HepG2 (cell line): ENCODE measurements around the gene SLC22A23. TPM values are rescaled to one million over a fixed set of nuclear protein-coding genes. Genes with fewer than 3 reads are reported as not detected.

Source experiments
- CREB3 ChIP-seq: sonication (generic); formaldehyde crosslinking; IDR thresholded peaks from 2 replicates; pipeline ENCODE4 v1.5.0; 2020; ENCODE audit warnings: missing genetic modification reagents
- DNMT1 ChIP-seq: sonication (generic); formaldehyde crosslinking; IDR thresholded peaks from 2 replicates; pipeline ENCODE4 v1.5.1; 2020; ENCODE audit warnings: mild to moderate bottlenecking, missing genetic modification reagents
- FOXJ3 ChIP-seq: sonication (generic); formaldehyde crosslinking; IDR thresholded peaks from 2 replicates; pipeline ENCODE4 v1.4.0; 2020; ENCODE audit warnings: missing genetic modification reagents, mild to moderate bottlenecking, borderline replicate concordance
- HOXA9 ChIP-seq: sonication (generic); formaldehyde crosslinking; IDR thresholded peaks from 2 replicates; pipeline ENCODE4 v1.8.1; 2022; ENCODE audit warnings: missing genetic modification reagents, mild to moderate bottlenecking, moderate library complexity, borderline replicate concordance
- KAT8 ChIP-seq: IDR thresholded peaks from 2 replicates; pipeline ENCODE4 v1.6.1; 2016; ENCODE audit warnings: missing genetic modification reagents, missing compliant biosample characterization
- PAF1 ChIP-seq: IDR thresholded peaks from 2 replicates; pipeline ENCODE4 v1.6.1; 2016; ENCODE audit warnings: missing genetic modification reagents, missing compliant biosample characterization
- SP1 ChIP-seq, 2 experiments: fragments of 450-650 bp in 1 of 2; sonication (generic) in 1 of 2; formaldehyde crosslinking in 1 of 2; IDR thresholded peaks; 2 replicates each; pipeline versions ENCODE4 v1.4.0 to v1.6.1; 2016 to 2020; ENCODE audit warnings: missing genetic modification reagents in 1 of 2
- TEAD2 ChIP-seq: sonication (generic); formaldehyde crosslinking; IDR thresholded peaks from 2 replicates; pipeline ENCODE4 v1.9.0; 2021; ENCODE audit warnings: missing genetic modification reagents
- U2AF2 ChIP-seq: fragments of 200-400 bp; formaldehyde crosslinking; IDR thresholded peaks from 2 replicates; pipeline ENCODE4 v1.6.1; 2017; ENCODE audit warnings: low read depth, mild to moderate bottlenecking, low read length
- ZBTB38 ChIP-seq: sonication (generic); formaldehyde crosslinking; IDR thresholded peaks from 2 replicates; pipeline ENCODE4 v1.5.1; 2020; ENCODE audit warnings: mild to moderate bottlenecking, missing genetic modification reagents
- ZFP91 ChIP-seq: sonication (generic); formaldehyde crosslinking; IDR thresholded peaks from 2 replicates; pipeline ENCODE4 v1.9.0; 2022; ENCODE audit warnings: missing genetic modification reagents, mild to moderate bottlenecking, borderline replicate concordance
- ZNF180 ChIP-seq: sonication (generic); formaldehyde crosslinking; IDR thresholded peaks from 2 replicates; pipeline ENCODE4 v1.4.0; 2020; ENCODE audit warnings: low read depth, missing genetic modification reagents, borderline replicate concordance
- ZNF878 ChIP-seq: sonication (generic); formaldehyde crosslinking; IDR thresholded peaks from 2 replicates; pipeline ENCODE4 v1.8.1; 2023; ENCODE audit warnings: mild to moderate bottlenecking, missing genetic modification reagents, moderate library complexity
- polyA plus RNA-seq, 8 experiments: library from polyadenylated mRNA; depleted of rRNA in 3 of 8; stranded (reverse) in 7 of 8; unstranded in 1 of 8; fragments of >200 nt; fragmentation: Illumina TruSeq in 4 of 8; extraction: Trizol in 4 of 8; gene quantifications; 2 replicates each; pipeline versions ENCODE4 v1.2.1 to v1.2.3, GENCODE V29; 2011 to 2016; ENCODE audit warnings: low read depth in 4 of 8, missing spikeins in 1 of 8, mixed read lengths in 1 of 8; ENCODE audit not compliant: insufficient read depth in 1 of 8
- total RNA-seq, 5 experiments: library from RNA; depleted of rRNA; stranded (reverse); fragments of >200 nt; fragmentation: Illumina TruSeq; extraction: Trizol; gene quantifications; 2 replicates each; pipeline ENCODE4 v1.2.3, GENCODE V29; 2016; ENCODE audit warnings: low read depth in 1 of 5
- TF ChIP-seq, protein P1 (sequence below): sonication (generic); formaldehyde crosslinking; IDR thresholded peaks from 2 replicates; pipeline ENCODE4 v1.4.0; 2020; ENCODE audit warnings: missing genetic modification reagents, borderline replicate concordance
- TF ChIP-seq, protein P2 (sequence below): sonication (generic); formaldehyde crosslinking; IDR thresholded peaks from 2 replicates; pipeline ENCODE4 v1.5.1; 2020; ENCODE audit warnings: mild to moderate bottlenecking, missing genetic modification reagents, moderate library complexity
- TF ChIP-seq, protein P3 (sequence below): sonication (generic); formaldehyde crosslinking; IDR thresholded peaks from 2 replicates; pipeline ENCODE4 v1.5.1; 2020; ENCODE audit warnings: missing genetic modification reagents, mild to moderate bottlenecking, borderline replicate concordance

The SLC22A23 gene
- total and polyA plus RNA-seq, 2 of the 13 experiments (the other 11 are each of a cell fraction or from before 2014, with no cell fraction given), result 11.8 to 17.5 TPM

- TF ChIP-seq CREB3 (CRISPR knock-in tag) (no peak), SP1 (IDR thresholded peaks at IDR 0.05) (no peak), SP1 (CRISPR knock-in tag; IDR thresholded peaks at IDR 0.05) (no peak), FOXJ3 (0 out of 2 replicates have a peak, but pooled peaks have one; percentile 53), U2AF2 (no peak), ZBTB38 (CRISPR knock-in tag) (no peak), ZFP91 (CRISPR knock-in tag) (no peak), PAF1 (CRISPR knock-in tag) (no peak), ZNF180 (CRISPR knock-in tag) (no peak), HOXA9 (CRISPR knock-in tag) (no peak), KAT8 (CRISPR knock-in tag) (peak; percentile 41; the same call in 1 of the 2 replicates), ZNF878 (CRISPR knock-in tag) (0 out of 2 replicates have a peak, but pooled peaks have one; percentile 51), DNMT1 (no peak), TEAD2 (CRISPR knock-in tag) (no peak)
- TF ChIP-seq, protein P1, sequence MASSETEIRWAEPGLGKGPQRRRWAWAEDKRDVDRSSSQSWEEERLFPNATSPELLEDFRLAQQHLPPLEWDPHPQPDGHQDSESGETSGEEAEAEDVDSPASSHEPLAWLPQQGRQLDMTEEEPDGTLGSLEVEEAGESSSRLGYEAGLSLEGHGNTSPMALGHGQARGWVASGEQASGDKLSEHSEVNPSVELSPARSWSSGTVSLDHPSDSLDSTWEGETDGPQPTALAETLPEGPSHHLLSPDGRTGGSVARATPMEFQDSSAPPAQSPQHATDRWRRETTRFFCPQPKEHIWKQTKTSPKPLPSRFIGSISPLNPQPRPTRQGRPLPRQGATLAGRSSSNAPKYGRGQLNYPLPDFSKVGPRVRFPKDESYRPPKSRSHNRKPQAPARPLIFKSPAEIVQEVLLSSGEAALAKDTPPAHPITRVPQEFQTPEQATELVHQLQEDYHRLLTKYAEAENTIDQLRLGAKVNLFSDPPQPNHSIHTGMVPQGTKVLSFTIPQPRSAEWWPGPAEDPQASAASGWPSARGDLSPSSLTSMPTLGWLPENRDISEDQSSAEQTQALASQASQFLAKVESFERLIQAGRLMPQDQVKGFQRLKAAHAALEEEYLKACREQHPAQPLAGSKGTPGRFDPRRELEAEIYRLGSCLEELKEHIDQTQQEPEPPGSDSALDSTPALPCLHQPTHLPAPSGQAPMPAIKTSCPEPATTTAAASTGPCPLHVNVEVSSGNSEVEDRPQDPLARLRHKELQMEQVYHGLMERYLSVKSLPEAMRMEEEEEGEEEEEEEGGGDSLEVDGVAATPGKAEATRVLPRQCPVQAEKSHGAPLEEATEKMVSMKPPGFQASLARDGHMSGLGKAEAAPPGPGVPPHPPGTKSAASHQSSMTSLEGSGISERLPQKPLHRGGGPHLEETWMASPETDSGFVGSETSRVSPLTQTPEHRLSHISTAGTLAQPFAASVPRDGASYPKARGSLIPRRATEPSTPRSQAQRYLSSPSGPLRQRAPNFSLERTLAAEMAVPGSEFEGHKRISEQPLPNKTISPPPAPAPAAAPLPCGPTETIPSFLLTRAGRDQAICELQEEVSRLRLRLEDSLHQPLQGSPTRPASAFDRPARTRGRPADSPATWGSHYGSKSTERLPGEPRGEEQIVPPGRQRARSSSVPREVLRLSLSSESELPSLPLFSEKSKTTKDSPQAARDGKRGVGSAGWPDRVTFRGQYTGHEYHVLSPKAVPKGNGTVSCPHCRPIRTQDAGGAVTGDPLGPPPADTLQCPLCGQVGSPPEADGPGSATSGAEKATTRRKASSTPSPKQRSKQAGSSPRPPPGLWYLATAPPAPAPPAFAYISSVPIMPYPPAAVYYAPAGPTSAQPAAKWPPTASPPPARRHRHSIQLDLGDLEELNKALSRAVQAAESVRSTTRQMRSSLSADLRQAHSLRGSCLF (CRISPR knock-in tag), result no peak
- TF ChIP-seq, protein P2, sequence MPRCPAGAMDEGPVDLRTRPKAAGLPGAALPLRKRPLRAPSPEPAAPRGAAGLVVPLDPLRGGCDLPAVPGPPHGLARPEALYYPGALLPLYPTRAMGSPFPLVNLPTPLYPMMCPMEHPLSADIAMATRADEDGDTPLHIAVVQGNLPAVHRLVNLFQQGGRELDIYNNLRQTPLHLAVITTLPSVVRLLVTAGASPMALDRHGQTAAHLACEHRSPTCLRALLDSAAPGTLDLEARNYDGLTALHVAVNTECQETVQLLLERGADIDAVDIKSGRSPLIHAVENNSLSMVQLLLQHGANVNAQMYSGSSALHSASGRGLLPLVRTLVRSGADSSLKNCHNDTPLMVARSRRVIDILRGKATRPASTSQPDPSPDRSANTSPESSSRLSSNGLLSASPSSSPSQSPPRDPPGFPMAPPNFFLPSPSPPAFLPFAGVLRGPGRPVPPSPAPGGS (CRISPR knock-in tag), result no peak
- TF ChIP-seq, protein P3, sequence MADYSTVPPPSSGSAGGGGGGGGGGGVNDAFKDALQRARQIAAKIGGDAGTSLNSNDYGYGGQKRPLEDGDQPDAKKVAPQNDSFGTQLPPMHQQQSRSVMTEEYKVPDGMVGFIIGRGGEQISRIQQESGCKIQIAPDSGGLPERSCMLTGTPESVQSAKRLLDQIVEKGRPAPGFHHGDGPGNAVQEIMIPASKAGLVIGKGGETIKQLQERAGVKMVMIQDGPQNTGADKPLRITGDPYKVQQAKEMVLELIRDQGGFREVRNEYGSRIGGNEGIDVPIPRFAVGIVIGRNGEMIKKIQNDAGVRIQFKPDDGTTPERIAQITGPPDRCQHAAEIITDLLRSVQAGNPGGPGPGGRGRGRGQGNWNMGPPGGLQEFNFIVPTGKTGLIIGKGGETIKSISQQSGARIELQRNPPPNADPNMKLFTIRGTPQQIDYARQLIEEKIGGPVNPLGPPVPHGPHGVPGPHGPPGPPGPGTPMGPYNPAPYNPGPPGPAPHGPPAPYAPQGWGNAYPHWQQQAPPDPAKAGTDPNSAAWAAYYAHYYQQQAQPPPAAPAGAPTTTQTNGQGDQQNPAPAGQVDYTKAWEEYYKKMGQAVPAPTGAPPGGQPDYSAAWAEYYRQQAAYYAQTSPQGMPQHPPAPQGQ, result no peak
These were observed 83.8 kb downstream of the SLC22A23 start (continued) for GRCh38 chr6:3372912-3373554.
